ENCODE results near the gene LENEP.
"Not testable (repeated sequence)": the region's sequence is repeated elsewhere in the genome, so short reads cannot be mapped to it uniquely, and the experiment has no call there.

The LENEP gene

GRCh38 chr1:154990276-154990675 is 3.1 kb upstream of the LENEP start:
- no peak overlapping the region for H3K4me3 ChIP-seq (ENCODE audit: low read depth, low read length)
- no peak for TF ChIP-seq CTCF (IDR thresholded peaks at IDR 0.05; ENCODE audit: low read depth, low read length)

DNA sequence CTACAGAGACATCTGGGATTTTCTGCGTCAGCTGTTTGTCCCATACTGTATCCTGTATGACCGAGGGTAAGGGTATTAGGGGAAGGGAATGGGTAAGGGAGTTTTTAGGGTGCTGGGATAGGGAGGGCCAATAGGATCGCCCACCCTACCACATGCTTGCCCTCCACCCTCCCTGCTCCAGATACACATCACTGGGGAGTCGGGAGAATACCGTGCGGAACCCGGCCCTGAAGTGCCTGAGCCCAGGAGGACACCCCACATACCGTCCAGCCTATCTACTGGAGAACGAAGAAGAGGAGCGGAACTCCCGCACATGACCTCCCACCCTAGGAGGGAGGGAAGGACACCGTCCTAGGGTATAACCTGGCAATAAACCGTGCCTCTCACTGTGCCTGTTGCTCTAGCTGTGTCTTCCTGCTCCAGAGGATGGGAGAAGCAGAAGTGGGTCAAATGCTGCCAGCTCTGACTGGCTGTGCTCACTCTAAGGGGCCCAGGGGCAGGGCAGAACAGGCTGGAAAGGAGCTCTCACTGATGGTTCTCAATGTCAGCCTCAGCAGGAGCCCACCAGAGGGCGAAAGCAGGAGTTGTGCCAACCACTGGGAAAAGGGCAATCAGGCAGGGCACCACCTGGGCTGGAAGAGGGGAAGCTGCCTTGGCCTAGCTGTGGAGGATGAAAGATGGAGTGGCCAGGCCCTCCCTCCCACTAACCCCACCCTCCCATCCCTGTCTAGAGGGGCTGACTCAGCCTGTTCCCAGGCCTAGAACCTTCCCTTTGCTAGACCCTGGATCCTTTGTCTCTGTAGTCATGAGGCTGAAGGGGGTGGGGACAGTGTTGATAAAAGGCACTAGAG is 440 bp upstream of the LENEP start:
- no peak overlapping the region for H3K4me3 ChIP-seq (ENCODE audit: low read depth, low read length)
- TF ChIP-seq CTCF (IDR thresholded peaks at IDR 0.05; ENCODE audit: low read depth, low read length) = no peak

- TF ChIP-seq CTCF (IDR thresholded peaks at IDR 0.05; ENCODE audit: low read depth, low read length) = no peak
- H3K4me3 ChIP-seq (ENCODE audit: low read depth, low read length) = no peak overlapping the region
Observed at GRCh38 chr1:154994269-154994587, 842 bp downstream of the LENEP start.

DNA sequence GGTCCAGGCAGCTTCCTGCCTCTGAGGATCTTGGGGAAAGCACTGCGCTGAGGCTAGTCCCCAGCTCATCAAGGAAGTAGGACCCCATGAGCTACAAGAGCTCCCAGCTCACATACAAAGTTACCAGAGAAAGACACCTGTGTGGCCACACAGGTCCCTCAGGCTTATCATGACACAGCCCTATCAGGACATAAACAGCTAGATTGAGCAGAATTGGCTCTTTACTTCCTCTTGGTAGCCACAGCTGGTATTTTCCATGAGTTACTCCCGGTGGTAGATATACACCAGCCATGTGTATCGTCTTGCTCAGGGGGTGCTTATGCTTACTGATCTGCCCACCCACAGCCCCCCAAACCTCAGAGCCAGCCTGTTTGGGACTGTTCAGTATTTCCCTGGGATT is 1.2 kb downstream of the LENEP start:
- TF ChIP-seq CTCF (IDR thresholded peaks at IDR 0.05; ENCODE audit: low read depth, low read length) = no peak
- no peak overlapping the region for H3K4me3 ChIP-seq (ENCODE audit: low read depth, low read length)

- TF ChIP-seq CTCF (IDR thresholded peaks at IDR 0.05; ENCODE audit: low read depth, low read length) = peak; percentile 38; the same call in 1 of the 2 replicates
- H3K4me3 ChIP-seq (ENCODE audit: low read depth, low read length) = not testable (repeated sequence)
Observed at GRCh38 chr1:154995301-154995983, 2.1 kb downstream of the LENEP start.

DNA sequence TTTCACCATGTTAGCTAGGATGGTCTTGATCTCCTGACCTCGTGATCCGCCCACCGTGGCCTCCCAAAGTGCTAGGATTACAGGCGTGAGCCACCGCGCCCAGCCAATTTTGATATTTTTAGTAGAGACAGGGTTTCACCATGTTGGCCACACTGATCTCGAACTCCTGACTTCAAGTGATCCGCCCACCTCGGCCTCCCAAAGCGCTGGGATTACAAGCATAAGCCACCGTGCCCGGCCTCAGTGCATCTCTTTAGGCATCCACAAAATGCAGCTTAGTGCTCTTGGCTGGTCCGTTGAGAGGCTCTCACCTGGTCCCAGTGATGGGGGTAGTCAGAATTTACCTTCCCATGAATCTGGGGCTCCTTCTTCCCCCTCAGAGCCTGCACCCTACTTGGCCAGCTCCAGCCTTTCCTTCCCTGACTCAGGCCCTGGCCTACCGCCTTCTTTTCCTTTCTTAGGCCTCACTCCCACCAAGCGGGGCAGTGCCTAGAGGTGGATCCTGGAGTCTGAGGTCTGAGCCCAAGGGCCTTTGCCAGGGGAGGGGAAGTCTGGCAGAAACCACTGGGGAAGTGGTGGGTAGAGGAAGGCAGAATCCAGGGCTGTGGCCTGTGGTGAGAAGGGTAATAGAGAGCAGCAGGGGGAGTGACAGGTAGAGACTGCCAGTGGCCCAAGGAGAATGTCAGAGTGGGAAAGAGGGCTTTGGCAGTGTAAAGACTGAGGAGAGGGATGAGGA is 3.7 kb downstream of the LENEP start:
- H3K4me3 ChIP-seq (ENCODE audit: low read depth, low read length) = no peak overlapping the region
- no peak for TF ChIP-seq CTCF (IDR thresholded peaks at IDR 0.05; ENCODE audit: low read depth, low read length)

All from WI38 (cell line).